ENCODE data around the gene SLC15A1.

GRCh38 chr13:98771838-98772611 lies 19.6 kb upstream of the SLC15A1 start:
- no peak for TF ChIP-seq POLR2A (IDR thresholded peaks at IDR 0.05; ENCODE audit: low read length)
- TF ChIP-seq GATA1 (IDR thresholded peaks at IDR 0.05; ENCODE audit: low read depth, low read length) = no peak
